T1000 (cell line): ENCODE data around the gene AP4E1.
"Not testable (repeated sequence)": the region's sequence is repeated elsewhere in the genome, so short reads cannot be mapped to it uniquely, and the experiment has no call there.

Source experiments
- DNase-seq: peaks from one replicate; lab custom pipeline; 2025; ENCODE audit warnings: mixed read lengths; lab: John Stamatoyannopoulos, UW

AP4E1 gene

GRCh38 chr15:50889589-50889988 lies 18.9 kb upstream of the AP4E1 start:
- no peak for DNase-seq

DNA sequence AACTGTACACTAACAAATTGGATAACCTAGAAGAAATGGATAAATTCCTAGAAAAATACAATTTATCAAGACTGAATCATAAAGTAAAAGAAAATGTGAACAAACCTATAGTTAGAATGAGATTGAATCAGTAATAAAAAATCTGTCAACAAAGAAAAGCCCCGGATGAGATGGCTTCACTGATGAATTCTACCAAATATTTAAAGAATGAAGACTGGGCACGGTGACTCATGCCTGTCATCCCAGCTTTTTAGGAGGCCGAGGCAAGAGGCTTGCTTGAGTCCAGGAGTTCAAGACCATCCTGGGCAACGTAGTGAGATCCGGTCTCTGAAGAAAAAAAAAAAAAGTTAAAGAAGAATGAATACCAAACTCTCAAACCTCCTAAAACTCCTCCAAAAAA lies 17.7 kb upstream of the AP4E1 start:
- DNase-seq = no peak

DNA sequence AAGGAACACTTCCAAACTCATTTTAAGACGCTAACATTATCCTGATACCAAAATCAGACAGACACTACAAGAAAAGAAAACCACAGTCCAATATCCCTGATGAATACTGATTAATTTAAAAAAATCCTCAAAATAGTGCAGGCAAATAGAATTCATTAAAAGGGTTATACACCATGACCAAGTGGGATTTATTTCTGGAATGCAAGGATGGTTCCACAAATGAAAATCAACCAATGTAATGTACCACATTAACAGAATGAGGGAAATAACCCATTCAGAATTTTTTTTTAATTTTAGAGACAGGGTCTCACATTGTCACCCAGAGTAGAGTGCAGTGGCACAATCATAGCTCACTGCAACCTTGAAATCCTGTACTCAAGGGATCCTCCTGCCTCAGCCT lies 17.3 kb upstream of the AP4E1 start:
- no peak for DNase-seq

DNA sequence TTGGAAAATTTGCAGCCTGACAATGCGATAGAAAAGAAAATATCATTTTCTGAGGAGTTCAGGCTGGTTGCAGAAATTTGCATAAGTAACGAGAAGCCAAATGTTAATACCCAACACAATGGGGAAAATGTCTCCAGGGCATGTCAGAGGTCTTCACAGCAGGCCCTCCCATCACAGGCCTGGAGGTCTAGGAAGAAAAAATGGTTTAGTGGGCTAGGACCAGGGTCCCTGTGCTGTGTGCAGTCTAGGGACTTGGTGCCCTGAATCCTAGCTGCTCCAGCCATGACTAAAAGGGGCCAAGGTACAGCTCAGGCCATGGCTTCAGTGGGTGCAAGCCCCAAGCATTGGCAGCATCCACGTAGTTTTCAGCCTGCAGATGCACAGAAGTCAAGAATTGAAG lies 14.5 kb upstream of the AP4E1 start:
- no peak for DNase-seq

- DNase-seq = not testable (repeated sequence)
These were observed 7.1 kb upstream of the AP4E1 start for GRCh38 chr15:50901390-50901789.

- DNase-seq = no peak
These were observed 4.3 kb upstream of the AP4E1 start for GRCh38 chr15:50904211-50904610.

DNA sequence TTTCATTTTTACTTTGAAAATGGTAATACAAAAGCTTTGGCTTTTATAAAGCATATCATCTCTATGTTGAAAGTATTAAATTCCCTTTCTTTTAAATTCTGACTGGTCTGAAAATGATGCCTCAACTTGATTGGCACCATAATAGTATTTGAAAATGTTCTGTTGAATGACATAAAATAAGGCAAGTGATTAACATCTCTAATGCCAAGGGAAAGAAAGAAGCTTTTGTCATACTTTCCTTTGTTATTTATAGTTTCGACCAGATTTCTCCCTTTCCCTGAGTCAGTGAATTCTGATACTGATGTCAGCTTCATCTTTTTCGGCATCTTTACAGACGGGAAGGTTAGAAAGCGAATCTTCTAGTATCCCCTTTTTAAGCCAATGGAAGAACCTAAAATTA lies 3.4 kb upstream of the AP4E1 start:
- DNase-seq = no peak

GRCh38 chr15:50906954-50907600 lies 1.4 kb upstream of the AP4E1 start:
- DNase-seq = no peak

- DNase-seq = no peak
These were observed 778 bp upstream of the AP4E1 start for GRCh38 chr15:50907601-50908208.

DNA sequence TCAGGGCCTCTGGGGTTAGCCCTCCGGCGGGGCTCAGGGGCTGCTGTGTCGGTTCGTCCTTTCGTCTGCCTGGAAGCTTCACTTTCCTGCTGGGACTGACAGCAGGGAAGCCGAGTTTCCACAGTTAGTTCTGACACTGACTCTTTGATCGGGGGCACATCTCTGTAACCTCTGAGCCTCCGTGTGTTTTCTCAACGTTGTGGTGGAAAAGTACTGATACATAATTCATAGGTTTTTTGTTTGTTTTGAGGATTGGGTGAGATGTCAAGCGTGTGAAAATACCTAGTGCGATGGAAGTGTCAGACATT lies 481 bp downstream of the AP4E1 start:
- no peak for DNase-seq

GRCh38 chr15:50910426-50910795 lies 1.9 kb downstream of the AP4E1 start:
- DNase-seq = not testable (repeated sequence)

- no peak for DNase-seq
These were observed 2.5 kb downstream of the AP4E1 start for GRCh38 chr15:50911001-50911400.

- no peak for DNase-seq
These were observed 3.1 kb downstream of the AP4E1 start for GRCh38 chr15:50911621-50912020.

DNA sequence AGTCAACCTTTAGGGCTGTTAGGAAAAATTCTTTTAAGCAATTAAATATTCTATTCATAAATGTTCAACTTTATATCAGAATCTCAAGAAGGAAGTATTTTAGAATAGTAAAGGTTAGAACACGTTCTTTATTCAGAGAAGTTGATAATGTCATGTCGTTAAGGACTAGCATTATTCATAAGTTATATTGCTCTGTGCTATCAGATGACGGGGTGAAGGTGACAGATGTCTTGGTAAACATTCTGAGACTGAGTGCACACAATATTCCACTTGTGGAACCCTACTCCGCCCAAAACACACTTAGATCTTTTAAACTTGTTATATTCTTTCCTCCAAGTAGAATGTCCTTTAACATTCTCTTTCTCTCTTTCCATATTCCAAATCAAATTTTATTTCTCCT lies 7.9 kb downstream of the AP4E1 start:
- DNase-seq = no peak

DNA sequence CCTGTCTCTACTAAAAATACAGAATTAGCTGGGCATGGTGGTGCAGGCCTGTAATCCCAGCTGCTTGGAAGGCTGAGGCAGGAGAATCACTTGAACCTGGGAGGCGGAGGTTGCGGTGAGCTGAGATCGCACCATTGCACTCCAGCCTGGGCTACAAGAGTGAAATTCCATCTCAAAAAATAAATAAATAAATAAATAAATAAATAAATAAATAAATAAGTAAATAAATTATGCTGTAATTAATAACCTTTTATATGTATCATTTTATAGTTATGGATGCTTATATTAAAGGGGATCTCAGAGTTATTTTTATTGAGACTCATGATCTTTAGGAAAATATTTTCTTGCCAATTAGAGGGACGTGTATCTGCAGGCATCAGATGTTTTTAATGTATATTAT lies 10.9 kb downstream of the AP4E1 start:
- not testable (repeated sequence) for DNase-seq

GRCh38 chr15:50925281-50925680 lies 16.8 kb downstream of the AP4E1 start:
- no peak for DNase-seq

GRCh38 chr15:50929062-50929461 lies 20.6 kb downstream of the AP4E1 start:
- no peak for DNase-seq

GRCh38 chr15:50930792-50931191 lies 22.3 kb downstream of the AP4E1 start:
- no peak for DNase-seq

DNA sequence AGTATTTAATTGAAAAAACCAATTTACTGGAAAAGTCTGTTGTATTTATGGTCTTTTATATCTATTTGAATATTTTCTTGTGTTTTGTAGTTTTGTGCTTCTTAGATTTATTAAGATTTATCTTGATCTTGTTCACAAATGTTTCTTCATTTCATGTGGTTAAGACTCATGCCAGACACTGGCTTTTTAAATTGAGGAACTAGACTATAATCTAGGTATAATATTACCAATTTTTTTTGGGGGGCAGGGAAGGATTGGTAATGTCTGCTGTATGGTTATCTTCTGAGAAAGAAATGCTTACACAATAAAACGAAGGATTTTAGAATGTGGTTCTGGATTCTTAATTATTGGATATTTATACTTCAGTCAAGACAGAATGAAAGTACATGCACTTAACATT lies 24.9 kb downstream of the AP4E1 start:
- DNase-seq = no peak

DNA sequence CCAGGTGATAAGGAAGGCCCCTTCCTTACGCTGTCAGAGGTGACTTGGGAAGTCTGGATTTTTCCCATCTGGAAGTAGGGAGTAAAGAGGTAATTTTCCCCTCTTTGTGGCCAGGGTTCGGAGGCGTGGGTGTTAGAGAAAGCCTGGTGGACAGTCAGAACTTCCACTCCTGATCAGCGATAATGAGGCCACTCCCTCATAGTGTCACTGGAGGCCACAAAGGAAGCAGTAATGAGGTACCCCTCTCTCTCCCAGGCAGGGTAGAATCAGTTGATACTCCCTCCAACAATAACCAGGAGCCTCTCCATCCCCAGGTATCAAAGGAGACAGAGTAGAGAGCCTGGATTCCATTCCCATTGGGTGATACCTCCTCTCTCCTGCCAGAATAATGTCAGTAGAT lies 30.0 kb downstream of the AP4E1 start:
- no peak for DNase-seq

- no peak for DNase-seq
These were observed 31.4 kb downstream of the AP4E1 start for GRCh38 chr15:50939911-50940310.

DNA sequence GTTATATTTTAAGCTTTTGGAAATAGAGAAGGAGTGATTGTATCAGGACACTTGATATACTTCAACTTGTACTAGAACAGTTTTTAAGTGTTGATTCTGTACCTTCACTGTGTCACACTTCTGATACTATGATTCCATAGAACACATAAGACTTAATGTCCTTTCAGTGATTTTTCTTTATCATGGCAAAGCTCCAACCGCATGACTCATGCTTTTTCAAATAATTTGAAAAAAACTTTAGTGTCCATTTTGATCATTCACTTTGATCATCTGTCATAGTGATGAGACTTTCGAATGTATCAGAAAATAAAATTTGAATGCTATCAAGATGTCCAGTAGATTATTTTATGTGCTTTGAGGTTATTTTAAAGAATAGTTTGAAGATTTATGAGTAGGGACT lies 32.0 kb downstream of the AP4E1 start:
- DNase-seq = no peak

- DNase-seq = no peak
These were observed 35.2 kb downstream of the AP4E1 start for GRCh38 chr15:50943638-50944037.

DNA sequence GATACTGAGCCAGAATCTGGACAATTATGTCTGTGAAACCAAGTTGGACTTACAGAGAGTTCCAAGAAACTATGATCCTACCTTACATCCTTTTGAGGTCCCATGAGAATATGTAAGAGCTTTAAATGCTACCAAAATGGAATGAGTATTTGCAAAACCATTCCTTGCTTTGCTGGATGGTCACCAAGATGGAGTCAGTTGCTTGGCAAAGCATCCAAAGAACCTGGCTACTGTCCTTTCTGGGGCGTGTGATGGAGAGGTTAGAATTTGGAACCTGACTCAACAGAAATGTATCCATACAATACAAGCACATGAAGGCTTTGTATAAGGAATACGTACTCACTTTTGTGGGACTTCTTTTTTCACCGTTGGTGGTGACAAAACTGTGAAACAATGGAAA lies 36.2 kb downstream of the AP4E1 start:
- DNase-seq = no peak
